Keratinocyte (primary cell): ENCODE data around the gene MOB3B.

Source experiments
- EZH2 ChIP-seq: IDR thresholded peaks from one replicate; pipeline ENCODE4 v1.6.1; 2012; ENCODE audit warnings: inconsistent platforms, mild to moderate bottlenecking, low read length, moderate library complexity
- TF ChIP-seq, protein P1 (sequence below), 3 experiments: IDR thresholded peaks in 1 of 3; conservative IDR thresholded peaks in 1 of 3; optimal IDR thresholded peaks in 1 of 3; 2 replicates in 2 of 3; 3 replicates in 1 of 3; pipeline versions ENCODE3 to v1.5.1; 2011; ENCODE audit warnings: low read length in 3 of 3, mild to moderate bottlenecking in 3 of 3, moderate library complexity in 2 of 3, control low read depth in 1 of 3, inconsistent platforms in 1 of 3; ENCODE audit not compliant: insufficient read depth in 2 of 3; ENCODE audit errors: extremely low read depth in 1 of 3

DNA sequence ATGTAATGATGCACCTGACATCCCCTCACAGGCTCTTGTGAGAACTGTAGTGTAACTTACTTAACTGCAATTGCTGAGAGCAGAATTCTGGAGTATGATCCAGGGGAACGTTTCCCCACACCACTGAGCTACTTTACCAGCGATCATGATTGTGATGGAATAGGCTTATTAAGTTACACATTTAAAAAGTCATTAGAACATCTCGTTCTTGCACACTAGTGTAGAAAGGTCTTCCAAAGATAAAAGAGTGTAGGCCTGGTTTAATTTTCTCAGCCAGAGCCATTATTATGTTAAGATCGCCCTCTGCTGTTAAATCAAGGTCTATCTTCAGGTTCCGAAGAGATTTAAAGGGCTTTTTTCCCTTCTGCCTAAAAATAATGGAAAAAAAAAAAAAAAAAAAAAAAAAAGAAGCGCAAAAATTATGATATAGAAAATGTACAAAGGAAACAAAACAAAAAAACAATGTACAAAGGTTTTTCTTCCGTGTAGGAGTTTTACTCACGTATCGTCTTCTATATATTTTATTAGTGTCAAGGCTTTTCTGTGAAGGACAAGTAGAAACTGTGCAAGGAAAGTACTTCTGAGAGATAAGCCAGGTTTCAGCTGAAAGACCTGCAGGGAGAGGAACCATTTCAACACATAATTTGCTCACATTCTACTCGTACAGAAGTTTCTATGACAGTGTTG lies 18.6 kb upstream of the MOB3B start:
- TF ChIP-seq, protein P1, sequence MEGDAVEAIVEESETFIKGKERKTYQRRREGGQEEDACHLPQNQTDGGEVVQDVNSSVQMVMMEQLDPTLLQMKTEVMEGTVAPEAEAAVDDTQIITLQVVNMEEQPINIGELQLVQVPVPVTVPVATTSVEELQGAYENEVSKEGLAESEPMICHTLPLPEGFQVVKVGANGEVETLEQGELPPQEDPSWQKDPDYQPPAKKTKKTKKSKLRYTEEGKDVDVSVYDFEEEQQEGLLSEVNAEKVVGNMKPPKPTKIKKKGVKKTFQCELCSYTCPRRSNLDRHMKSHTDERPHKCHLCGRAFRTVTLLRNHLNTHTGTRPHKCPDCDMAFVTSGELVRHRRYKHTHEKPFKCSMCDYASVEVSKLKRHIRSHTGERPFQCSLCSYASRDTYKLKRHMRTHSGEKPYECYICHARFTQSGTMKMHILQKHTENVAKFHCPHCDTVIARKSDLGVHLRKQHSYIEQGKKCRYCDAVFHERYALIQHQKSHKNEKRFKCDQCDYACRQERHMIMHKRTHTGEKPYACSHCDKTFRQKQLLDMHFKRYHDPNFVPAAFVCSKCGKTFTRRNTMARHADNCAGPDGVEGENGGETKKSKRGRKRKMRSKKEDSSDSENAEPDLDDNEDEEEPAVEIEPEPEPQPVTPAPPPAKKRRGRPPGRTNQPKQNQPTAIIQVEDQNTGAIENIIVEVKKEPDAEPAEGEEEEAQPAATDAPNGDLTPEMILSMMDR (optimal IDR thresholded peaks at IDR 0.05 in 1 of 3, IDR thresholded peaks at IDR 0.05 in 1 of 3, conservative IDR thresholded peaks at IDR 0.05 in 1 of 3; ENCODE audit: extremely low read depth in 1 of 3, insufficient read depth in 2 of 3, low read length in 3 of 3): peak in 2 of 3 experiments; percentile 29 to 37
- no peak for TF ChIP-seq EZH2
